SU-DHL-6 (cell line): Measurements from ENCODE around the gene HSP90AB1.

Source experiments
- EZH2phosphoT487 ChIP-seq: fragments of 200-600 bp; sonication (generic), shearing (Covaris generic); conservative IDR thresholded peaks from 2 replicates; pipeline ENCODE4 v1.6.1; 2018; ENCODE audit warnings: mild to moderate bottlenecking, antibody characterized with exemption, low read length, moderate library complexity, mixed read lengths
- TF ChIP-seq, protein P1 (sequence below): fragments of 200-600 bp; sonication (generic); IDR thresholded peaks from one replicate; pipeline ENCODE4 v1.5.1; 2017; ENCODE audit warnings: antibody characterized with exemption, mild to moderate bottlenecking, low read length, moderate library complexity; ENCODE audit not compliant: insufficient read depth, poor library complexity, severe bottlenecking

GRCh38 chr6:44222486-44223318 lies 24.2 kb upstream of the HSP90AB1 start:
- TF ChIP-seq, protein P1, sequence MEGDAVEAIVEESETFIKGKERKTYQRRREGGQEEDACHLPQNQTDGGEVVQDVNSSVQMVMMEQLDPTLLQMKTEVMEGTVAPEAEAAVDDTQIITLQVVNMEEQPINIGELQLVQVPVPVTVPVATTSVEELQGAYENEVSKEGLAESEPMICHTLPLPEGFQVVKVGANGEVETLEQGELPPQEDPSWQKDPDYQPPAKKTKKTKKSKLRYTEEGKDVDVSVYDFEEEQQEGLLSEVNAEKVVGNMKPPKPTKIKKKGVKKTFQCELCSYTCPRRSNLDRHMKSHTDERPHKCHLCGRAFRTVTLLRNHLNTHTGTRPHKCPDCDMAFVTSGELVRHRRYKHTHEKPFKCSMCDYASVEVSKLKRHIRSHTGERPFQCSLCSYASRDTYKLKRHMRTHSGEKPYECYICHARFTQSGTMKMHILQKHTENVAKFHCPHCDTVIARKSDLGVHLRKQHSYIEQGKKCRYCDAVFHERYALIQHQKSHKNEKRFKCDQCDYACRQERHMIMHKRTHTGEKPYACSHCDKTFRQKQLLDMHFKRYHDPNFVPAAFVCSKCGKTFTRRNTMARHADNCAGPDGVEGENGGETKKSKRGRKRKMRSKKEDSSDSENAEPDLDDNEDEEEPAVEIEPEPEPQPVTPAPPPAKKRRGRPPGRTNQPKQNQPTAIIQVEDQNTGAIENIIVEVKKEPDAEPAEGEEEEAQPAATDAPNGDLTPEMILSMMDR, result no peak
- no peak for TF ChIP-seq EZH2phosphoT487
